HG03064 (cell line): Measurements from ENCODE around the gene APOL3.
"Not testable (repeated sequence)": the region's sequence is repeated elsewhere in the genome, so short reads cannot be mapped to it uniquely, and the experiment has no call there.

Experiments used
- ATAC-seq: cut with Tn5 transposase; IDR thresholded peaks from one replicate; pipeline ENCODE4 v1.9.1; 2021; ENCODE audit warnings: low read depth; ENCODE audit not compliant: unreplicated experiment

Gene APOL3

GRCh38 chr22:36106910-36107309 lies 53.6 kb downstream of the APOL3 start:
- ATAC-seq: no peak

DNA sequence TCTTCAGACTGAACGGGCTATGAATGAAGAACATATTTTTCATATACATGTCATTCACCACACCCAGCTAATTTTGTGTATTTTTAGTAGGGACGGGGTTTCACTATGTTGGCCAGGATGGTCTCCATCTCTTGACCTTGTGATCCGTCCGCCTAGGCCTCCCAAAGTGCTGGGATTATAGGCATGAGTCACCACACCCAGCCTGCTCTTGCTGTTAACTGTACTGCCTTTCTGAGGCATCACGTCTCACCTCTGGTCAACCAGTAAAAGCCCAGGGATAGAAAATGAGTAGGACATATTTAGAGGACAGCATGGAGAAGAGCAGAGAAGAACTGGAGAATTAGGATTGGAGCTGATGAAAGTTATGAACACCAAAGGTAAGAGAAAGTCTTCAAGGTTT lies 55.6 kb downstream of the APOL3 start:
- ATAC-seq: no peak

DNA sequence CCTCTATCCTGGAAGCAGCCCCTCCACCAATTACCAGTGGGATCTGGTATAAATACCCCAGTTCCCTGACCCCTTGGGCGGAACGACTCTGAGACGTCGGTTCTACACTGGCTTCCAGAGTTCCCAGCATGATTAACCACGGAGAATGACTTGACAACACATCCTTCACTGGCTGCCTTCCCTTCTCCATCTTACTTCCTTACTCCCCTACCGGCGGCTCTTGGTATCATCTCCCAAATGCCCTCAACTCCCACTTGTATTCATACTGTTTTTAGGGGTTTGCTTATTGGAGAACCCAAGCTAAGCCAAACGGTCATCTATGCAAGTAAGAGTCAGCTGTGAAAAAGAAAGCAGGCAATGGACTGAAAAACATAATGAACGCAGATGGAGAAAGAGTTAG lies 56.1 kb downstream of the APOL3 start:
- ATAC-seq: no peak

- no peak for ATAC-seq
Observed at GRCh38 chr22:36103891-36104290, 56.7 kb downstream of the APOL3 start.

DNA sequence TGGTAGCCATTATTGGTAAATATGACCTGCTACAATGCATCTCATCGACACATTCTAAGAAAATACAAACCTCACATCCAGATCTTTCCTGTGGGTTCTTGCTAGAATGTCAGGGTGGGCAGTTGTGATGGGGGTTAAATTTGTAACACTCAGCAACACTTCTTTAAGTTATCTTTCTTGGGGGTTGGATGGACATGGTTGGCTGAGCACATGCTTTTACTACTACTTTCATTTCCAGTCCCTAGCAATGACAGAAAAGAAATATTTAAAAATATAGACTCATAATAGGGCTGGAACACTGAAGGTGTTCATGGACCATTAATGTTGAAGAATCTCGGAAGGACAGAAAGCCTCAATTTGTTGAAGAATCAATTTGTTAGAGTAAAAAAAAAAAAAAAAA lies 57.6 kb downstream of the APOL3 start:
- no peak for ATAC-seq

DNA sequence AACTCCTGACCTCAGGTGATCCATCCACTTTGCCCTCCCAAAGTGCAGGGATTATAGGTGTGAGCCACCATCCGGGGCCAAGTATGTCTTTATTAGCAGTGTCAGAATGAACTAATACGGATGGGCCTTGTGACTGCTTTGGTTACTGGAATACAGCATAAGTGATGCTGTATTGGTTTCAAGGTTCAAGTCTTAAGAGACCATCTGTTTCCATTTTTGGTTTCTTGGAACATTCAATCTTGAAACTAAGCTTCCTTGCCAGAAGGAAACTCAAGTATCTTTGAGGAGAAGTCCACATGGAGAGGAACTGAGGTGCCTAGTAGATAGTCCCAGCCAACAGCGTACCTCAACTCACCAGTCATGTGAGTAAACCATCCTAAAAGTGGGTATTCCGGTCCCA lies 58.8 kb downstream of the APOL3 start:
- no peak for ATAC-seq

DNA sequence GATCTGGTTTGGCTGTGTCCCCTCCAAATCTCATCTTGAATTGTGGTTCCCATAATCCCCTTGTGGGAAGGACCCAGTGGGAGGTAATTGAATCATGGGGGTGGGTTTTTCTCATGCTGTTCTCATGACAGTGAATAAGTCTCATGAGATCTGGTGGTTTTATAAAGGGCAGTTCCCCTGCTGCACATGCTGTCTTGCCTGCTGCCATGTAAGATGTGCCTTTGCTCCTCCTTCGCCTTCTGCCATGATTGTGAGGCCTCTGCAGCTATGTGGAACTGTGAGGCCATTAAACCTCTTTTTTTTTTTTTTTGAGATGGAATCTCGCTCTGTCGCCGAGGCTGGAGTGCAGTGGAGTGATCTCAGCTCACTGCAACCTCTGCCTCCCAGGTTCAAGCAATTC lies 59.6 kb downstream of the APOL3 start:
- ATAC-seq: not testable (repeated sequence)

DNA sequence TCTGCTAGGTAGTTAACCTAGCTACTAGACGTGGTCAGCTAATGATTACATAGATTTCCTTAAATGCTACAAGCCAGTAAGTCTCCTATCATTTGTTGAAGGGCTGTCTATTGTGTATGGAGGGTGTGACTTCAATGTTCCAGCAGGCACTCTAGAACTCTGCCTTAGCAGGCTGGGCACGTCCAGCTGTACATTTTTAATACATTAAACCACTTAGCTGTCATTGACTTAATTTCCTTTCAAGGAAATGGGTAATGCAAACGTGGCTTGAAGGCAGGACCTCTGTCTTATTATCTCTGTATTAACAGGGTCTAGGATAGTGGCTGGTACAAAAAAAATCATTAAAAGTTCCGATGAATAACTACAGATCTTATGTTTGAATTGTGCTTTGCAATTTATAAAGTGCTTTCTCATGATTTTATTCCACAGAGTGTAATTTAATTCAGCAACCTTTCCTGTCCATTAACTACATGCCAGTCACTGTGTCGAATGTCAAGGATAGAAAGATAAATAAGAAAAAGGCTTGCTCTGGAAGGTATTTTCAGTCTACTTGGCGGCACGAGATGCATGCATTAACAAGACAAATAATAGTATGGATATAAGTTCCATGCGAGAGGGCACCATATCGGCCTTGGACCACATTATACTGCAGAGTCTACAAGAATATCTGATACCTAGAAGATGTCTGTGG lies 60.3 kb downstream of the APOL3 start:
- no peak for ATAC-seq

- not testable (repeated sequence) for ATAC-seq
Observed at GRCh38 chr22:36099561-36099960, 61.0 kb downstream of the APOL3 start.

GRCh38 chr22:36097880-36098279 lies 62.7 kb downstream of the APOL3 start:
- no peak for ATAC-seq

- ATAC-seq: not testable (repeated sequence)
Observed at GRCh38 chr22:36090772-36091171, 69.8 kb downstream of the APOL3 start.
